PC-9 (cell line): Measurements from ENCODE around the gene HID1.
"Not testable (repeated sequence)": the region's sequence is repeated elsewhere in the genome, so short reads cannot be mapped to it uniquely, and the experiment has no call there.

ENCODE experiments used
- EZH2 ChIP-seq: fragments of 200-600 bp; sonication (generic); IDR thresholded peaks from 2 replicates; pipeline ENCODE4 v1.8.0; 2017; ENCODE audit warnings: antibody characterized with exemption, low read depth
- TF ChIP-seq, protein P1 (sequence below): fragments of 200-600 bp; sonication (generic); conservative IDR thresholded peaks from 2 replicates; pipeline ENCODE4 v1.6.1; 2017; ENCODE audit warnings: mixed run types, antibody characterized with exemption, mild to moderate bottlenecking, moderate library complexity

- TF ChIP-seq, protein P1, sequence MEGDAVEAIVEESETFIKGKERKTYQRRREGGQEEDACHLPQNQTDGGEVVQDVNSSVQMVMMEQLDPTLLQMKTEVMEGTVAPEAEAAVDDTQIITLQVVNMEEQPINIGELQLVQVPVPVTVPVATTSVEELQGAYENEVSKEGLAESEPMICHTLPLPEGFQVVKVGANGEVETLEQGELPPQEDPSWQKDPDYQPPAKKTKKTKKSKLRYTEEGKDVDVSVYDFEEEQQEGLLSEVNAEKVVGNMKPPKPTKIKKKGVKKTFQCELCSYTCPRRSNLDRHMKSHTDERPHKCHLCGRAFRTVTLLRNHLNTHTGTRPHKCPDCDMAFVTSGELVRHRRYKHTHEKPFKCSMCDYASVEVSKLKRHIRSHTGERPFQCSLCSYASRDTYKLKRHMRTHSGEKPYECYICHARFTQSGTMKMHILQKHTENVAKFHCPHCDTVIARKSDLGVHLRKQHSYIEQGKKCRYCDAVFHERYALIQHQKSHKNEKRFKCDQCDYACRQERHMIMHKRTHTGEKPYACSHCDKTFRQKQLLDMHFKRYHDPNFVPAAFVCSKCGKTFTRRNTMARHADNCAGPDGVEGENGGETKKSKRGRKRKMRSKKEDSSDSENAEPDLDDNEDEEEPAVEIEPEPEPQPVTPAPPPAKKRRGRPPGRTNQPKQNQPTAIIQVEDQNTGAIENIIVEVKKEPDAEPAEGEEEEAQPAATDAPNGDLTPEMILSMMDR: not testable (repeated sequence)
- TF ChIP-seq EZH2: not testable (repeated sequence)
These were observed 10.2 kb upstream of the HID1 start for GRCh38 chr17:74982663-74983313.
